ENCODE results near the gene PHLPP2.

DNA sequence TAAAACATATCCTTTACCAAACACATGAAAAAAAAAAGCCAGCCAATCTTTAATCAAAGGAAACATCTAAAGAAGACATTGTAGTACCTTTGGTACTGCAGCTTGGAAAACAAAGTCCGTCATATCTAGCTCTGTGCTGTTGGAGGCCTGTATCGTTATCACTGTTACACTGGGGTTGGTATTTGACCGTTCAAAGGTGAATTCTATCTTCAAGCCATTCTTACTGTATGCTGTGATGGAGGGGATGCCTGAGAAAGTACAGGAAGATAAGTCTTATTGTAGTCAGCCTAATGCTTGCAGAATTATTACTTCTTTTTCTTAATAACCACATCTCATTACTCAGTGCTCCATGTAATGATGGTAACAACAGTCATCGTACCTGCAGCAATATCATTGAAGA lies 14.4 kb upstream of the PHLPP2 start:
- TF ChIP-seq YY1 (IDR thresholded peaks at IDR 0.05; ENCODE audit: insufficient read depth, insufficient read length) (no peak), SUZ12 (IDR thresholded peaks at IDR 0.05; ENCODE audit: extremely low read depth, insufficient read depth, insufficient read length) (no peak), ZNF274 (IDR thresholded peaks at IDR 0.05; ENCODE audit: low read depth, low read length) (no peak)

Measured in NT2/D1 (cell line).